GM12872 (cell line): Measurements from ENCODE around the gene AZU1.

Experiments
- TF ChIP-seq, protein P1 (sequence below): IDR thresholded peaks from 3 replicates; pipeline ENCODE4 v1.5.1; 2011; ENCODE audit warnings: low read depth, mild to moderate bottlenecking, low read length, moderate library complexity; ENCODE audit not compliant: insufficient read depth

The AZU1 gene

DNA sequence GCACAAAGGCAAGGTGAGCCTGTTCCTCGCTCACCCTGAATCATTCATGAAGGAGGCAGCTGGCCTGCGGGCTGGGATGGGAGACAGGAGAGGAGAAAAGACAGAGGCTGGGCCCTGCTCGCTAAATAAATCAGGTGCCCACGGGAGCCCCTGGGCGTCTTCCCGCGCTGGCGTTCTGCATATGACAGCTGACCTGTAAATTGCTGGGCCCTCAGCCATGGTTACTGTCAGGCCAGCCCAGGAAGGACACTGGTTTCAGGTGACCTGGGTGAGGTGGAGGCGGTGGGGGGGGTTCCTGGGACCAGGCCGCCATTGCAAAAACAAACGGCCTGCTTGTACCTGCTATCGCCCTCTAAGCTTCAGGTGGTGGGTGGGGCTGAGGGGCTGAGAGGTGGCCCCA lies 33.8 kb upstream of the AZU1 start:
- TF ChIP-seq, protein P1, sequence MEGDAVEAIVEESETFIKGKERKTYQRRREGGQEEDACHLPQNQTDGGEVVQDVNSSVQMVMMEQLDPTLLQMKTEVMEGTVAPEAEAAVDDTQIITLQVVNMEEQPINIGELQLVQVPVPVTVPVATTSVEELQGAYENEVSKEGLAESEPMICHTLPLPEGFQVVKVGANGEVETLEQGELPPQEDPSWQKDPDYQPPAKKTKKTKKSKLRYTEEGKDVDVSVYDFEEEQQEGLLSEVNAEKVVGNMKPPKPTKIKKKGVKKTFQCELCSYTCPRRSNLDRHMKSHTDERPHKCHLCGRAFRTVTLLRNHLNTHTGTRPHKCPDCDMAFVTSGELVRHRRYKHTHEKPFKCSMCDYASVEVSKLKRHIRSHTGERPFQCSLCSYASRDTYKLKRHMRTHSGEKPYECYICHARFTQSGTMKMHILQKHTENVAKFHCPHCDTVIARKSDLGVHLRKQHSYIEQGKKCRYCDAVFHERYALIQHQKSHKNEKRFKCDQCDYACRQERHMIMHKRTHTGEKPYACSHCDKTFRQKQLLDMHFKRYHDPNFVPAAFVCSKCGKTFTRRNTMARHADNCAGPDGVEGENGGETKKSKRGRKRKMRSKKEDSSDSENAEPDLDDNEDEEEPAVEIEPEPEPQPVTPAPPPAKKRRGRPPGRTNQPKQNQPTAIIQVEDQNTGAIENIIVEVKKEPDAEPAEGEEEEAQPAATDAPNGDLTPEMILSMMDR: no peak

DNA sequence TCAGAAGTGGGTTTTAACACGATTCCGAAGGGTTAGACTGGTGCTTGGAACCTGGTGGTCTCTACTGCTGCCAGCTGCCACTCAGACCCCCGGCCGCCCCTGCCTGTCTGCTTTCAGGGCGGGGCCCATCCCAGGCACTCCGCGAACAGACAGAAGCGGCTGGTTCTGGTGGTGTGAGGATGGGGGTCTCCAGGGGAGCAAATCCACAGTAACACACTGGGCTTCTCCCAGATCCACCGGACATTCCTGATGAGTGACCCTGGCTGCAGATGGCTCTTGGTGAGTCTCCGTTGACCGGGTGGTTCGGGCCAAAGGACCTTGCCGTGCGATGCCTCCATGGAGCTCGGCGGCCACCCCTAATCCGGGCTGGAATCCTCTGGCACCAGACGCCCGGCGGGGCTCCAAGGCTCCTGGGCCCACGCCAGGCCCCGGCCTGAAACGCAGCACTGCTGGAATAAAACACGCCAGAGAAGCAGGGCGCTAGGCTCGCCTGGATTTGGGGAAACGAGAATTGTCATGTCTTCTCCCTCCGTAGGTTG lies 32.5 kb upstream of the AZU1 start:
- TF ChIP-seq, protein P1: no peak

DNA sequence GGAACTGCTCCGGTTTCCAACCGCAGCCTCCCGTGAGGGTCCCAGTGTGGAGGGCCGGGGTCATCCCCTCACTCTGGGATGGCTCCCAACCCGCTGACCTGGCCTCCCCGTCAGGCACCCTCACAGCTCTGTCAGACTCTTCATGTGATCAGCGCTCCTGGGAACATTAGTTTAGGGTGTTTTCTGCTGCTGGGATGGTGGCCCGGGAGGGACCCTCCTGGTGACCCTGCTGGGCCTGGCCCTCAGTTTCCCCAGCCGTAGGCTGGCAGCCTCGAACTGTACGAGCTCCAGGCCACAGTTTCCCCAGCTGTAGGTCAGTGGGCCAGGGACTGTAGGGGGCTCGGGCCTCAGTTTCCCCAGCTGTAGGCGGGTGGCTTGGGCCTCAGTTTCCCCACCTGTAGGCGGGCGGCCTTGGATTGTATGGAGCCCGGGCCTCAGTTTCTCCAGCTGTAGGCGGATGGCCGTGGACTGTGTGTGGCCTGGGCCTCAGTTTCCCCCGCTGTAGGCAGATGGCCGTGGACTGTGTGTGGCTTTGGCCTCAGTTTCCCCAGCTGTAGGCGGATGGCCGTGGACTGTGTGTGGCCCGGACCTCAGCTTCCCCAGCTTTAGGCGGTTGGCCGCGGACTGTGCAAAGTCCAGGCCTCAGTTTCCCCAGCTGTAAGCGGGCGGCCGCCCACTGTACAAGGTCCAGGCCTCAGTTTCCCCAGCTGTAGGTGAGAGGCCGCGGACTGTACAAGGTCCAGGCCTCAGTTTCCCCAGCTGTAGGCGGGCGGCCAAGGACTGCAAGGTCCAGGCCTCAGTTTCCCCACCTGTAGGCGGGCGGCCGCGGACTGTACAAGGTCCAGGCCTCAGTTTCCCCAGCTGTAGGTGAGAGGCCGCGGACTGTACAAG lies 31.7 kb upstream of the AZU1 start:
- TF ChIP-seq, protein P1: no peak

DNA sequence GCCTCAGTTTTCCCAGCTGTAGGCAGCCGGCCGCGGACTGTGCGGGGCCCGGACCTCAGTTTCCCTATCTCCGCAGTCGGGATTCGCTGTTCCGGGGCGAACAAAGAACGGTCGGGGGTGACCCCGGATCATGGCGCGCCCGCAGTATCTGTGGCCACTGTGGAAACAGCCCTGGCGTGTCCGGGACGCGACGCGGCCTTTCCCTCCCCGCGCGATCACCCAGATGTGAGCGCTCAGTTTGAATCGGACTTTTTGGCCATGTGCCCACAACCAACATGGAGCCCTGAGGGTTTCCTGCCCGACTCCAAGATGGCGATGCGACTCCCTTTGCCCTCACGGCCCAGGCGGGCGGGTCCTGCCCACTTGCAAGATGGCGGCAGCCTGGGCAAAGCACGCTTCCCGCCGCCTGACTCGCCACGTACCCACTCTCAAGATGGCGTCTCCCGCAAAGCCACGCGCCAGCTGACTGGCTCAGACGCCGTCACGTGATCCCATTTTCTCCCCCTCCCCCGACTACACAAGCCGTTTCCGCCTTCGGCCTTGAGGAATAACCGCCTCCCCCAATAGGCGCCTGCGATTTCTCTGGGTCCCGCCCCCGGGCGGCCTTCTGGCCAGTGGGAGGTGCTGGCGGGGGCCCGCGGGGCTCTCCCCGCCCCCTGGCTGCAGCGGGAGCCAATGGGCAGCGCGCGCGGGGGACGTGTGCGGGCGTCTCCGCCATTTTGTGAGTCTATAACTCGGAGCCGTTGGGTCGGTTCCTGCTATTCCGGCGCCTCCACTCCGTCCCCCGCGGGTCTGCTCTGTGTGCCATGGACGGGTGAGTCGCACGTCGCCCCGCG lies 30.7 kb upstream of the AZU1 start, which contains the start of gene PTBP1:
PTBP1 (plus strand) TSS at position 761 of the 836 bp plus-strand sequence; CDS start at position 807, 46 bp downstream.
- TF ChIP-seq, protein P1: no peak

DNA sequence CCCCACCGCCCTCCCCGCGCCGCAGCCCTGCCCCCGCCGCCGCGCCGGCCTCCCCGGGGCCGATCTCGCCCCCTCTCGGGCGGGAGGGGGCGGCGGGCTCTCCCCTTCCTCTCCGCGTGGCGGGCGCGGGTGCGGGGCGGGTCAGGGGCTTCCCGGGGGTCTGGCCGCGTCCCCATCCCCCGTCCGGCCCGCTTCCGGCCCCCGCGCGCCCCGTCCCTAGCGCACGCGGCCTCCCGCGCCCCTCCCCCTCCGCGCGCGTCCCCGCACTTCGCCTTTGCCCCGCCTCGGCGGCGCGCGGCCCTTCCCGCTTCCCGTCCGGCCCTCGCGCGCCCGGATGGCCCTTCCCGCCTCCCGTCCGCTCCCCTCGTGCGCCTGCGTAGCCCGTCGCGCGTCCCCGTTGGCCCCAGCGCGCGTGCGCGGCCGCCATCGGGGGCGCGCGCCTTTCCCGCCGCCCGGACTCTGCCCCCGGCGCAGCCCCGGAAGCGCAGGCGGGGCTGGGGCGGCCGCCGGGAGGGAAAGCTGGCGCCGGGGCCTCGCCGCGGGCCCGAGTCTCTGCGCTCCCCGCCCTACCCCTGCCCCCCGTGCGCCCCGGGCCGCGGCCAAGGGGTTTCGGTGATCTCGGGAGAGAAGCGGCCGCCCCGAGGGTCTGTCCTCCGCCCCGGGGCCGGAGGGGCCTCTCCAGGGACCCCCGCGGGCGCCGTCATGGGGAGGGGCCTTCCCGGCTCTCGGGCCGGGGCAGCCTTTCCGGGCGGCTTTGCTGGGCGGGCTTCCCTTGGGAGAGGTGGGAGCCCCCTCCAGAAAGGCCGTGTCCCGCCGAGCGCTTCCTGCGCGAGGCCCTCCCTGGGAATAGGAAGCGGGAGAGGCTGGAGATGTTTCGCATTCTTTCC lies 29.9 kb upstream of the AZU1 start:
- TF ChIP-seq, protein P1: no peak

DNA sequence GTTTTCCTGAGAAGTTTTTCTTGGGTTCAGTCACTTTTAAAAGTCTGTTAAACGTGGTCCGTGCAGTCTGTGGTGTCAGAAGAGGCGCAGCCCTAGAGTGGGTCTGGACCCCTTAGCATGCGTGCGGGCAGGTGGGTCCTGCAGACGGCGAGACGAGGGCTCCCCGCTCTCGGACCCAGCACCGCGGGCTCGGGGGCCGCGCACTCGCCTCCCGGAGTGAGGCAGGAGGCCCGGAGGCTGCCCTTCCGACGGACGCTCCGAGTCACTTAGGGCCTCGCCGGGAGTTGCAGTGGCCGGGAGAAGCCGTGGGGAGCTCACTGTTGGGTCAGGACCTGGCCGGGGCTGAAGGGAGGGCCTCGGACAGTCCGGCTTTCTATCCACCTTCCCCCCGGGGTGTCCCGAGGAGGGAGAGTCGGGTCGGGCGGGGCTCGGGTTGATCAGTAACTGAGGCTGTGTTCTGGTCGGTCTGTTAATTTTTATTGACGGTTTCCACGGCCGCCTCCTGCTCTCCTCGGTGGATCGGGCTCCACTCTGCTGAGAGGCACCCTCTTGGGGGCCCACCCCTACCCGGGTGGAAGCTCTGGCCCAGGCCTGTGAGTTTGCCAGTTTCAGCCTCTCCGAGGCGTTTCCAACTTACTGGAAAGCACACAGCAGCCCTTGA lies 29.1 kb upstream of the AZU1 start:
- TF ChIP-seq, protein P1: no peak
